Hepatocyte (in vitro differentiated cells): Measurements from ENCODE around the gene CAV1.

Experiments used
- CTCF ChIP-seq: fragments of 200-600 bp; sonication (generic); IDR thresholded peaks from 2 replicates; pipeline ENCODE4 v1.5.1; 2016; ENCODE audit warnings: antibody characterized with exemption, mild to moderate bottlenecking; ENCODE audit not compliant: poor library complexity
- EZH2 ChIP-seq: fragments of 200-600 bp; sonication (generic); IDR thresholded peaks from 2 replicates; pipeline ENCODE4 v1.6.1; 2016; ENCODE audit warnings: antibody characterized with exemption, mild to moderate bottlenecking, borderline replicate concordance

GRCh38 chr7:116582806-116583444, 58.1 kb downstream of the CAV1 start:
- no peak for TF ChIP-seq CTCF
- no peak for TF ChIP-seq EZH2
